Right lobe of liver (tissue), 4 donors: ENCODE measurements around the gene HOXA13.

Source experiments
- CTCF ChIP-seq, 4 donors: fragments of 200-600 bp in 3 of 4; fragments of 450-650 bp in 1 of 4; IDR thresholded peaks; one replicate each; pipeline versions ENCODE4 v1.5.1 to v1.8.0; 2016 to 2022; ENCODE audit warnings: antibody characterized with exemption in 4 of 4, mild to moderate bottlenecking in 2 of 4
- POLR2A ChIP-seq: fragments of 450-650 bp; IDR thresholded peaks from one replicate; pipeline ENCODE4 v1.6.1; 2017; ENCODE audit warnings: antibody characterized with exemption, mild to moderate bottlenecking
- donor health status: DM: no; HTN: no; CAD: no.
- donor health status: DM: no; HTN: no; CAD: no.
- donor health status: DM: no; HTN: yes; CAD: no.

GRCh38 chr7:27165996-27166530 is 33.8 kb downstream of the HOXA13 start:
- TF ChIP-seq CTCF (IDR thresholded peaks at IDR 0.05) (no peak), POLR2A (no peak)
